HepG2 (cell line): ENCODE measurements around the gene C1QTNF1. TPM values are rescaled to one million over a fixed set of nuclear protein-coding genes. Genes with fewer than 3 reads are reported as not detected.

Source experiments
- ATAC-seq: fragments of 200-7000 bp; cut with Tn5 transposase; 3 replicates; pipeline ENCODE4 v1.9.1; 2020; ENCODE audit warnings: mild to moderate bottlenecking, moderate library complexity
- BruUV-seq: library from RNA; stranded (reverse); fragments of 400-500 nt; replicated peaks from 2 replicates; lab custom pipeline; 2021; lab: Mats Ljungman, UMichigan
- CTCF ChIA-PET: fragments of 300-600 bp; formaldehyde crosslinking; extraction: SDS; loops from one replicate; lab custom pipeline; 2021; ENCODE audit warnings: low total read pairs, inconsistent platforms, low intra/inter-chr PET ratio; lab: Yijun Ruan, JAX
- POLR2A ChIA-PET: fragments of 350-600 bp; sonication (Branson Sonifier 250); formaldehyde crosslinking; loops from one replicate; lab custom pipeline; 2020; ENCODE audit warnings: antibody characterized with exemption, inconsistent platforms; lab: Yijun Ruan, JAX
- DNase-seq: peaks from one replicate; pipeline ENCODE4 v3.0.0-alpha.2; 2015; ENCODE audit warnings: low spot score
- FAIRE-seq: peaks from 3 replicates; lab custom pipeline; 2011; peaks lifted over from hg19 to GRCh38; lab: Jason Lieb, UNC
- H2AFZ ChIP-seq: one replicate; pipeline ENCODE4 v1.6.1; 2011; ENCODE audit warnings: low read length, inconsistent platforms
- H3K27ac ChIP-seq: fragments of 300-600 bp; 3 replicates; pipeline ENCODE4 v1.8.0; 2011; ENCODE audit warnings: mixed run types, mild to moderate bottlenecking, mixed read lengths, low read length, inconsistent platforms; ENCODE audit not compliant: insufficient read depth; ENCODE audit errors: extremely low read length
- H3K27me3 ChIP-seq, 2 experiments: fragments of 200-600 bp in 1 of 2; 2 replicates in 1 of 2; 3 replicates in 1 of 2; pipeline versions ENCODE4 v1.6.0 to v1.8.0; 2011; ENCODE audit warnings: low read length in 2 of 2, mild to moderate bottlenecking in 2 of 2, moderate library complexity in 2 of 2, inconsistent platforms in 1 of 2; ENCODE audit not compliant: insufficient read depth in 2 of 2, control insufficient read depth in 1 of 2
- H3K36me3 ChIP-seq, 2 experiments: fragments of 200-600 bp in 1 of 2; replicated peaks in 1 of 2; 2 replicates in 1 of 2; 3 replicates in 1 of 2; pipeline versions ENCODE4 v1.5.1 to v1.8.0; 2011; ENCODE audit warnings: low read length in 2 of 2, inconsistent platforms in 1 of 2; ENCODE audit not compliant: insufficient read depth in 2 of 2, control insufficient read depth in 1 of 2
- H3K4me1 ChIP-seq: 2 replicates; pipeline ENCODE4 v1.5.1; 2012; ENCODE audit warnings: low read length, inconsistent platforms; ENCODE audit not compliant: insufficient read depth
- H3K4me2 ChIP-seq: 2 replicates; pipeline ENCODE4 v1.6.0; 2011; ENCODE audit warnings: low read depth, low read length, inconsistent platforms
- H3K4me3 ChIP-seq, 3 experiments: fragments of 200-600 bp in 1 of 3; sonication (generic), shearing (Covaris generic) in 1 of 3; replicated peaks in 1 of 3; 2 replicates each; pipeline ENCODE4 v1.5.1; 2011 to 2016; ENCODE audit warnings: low read length in 3 of 3, inconsistent platforms in 2 of 3, low read depth in 2 of 3, mild to moderate bottlenecking in 2 of 3, control low read depth in 1 of 3, mixed read lengths in 1 of 3; ENCODE audit not compliant: insufficient read depth in 1 of 3
- H3K79me2 ChIP-seq: one replicate; pipeline ENCODE4 v1.6.1; 2011; ENCODE audit warnings: low read length, inconsistent platforms; ENCODE audit not compliant: insufficient read depth
- H3K9ac ChIP-seq: 2 replicates; pipeline ENCODE4 v1.6.0; 2011; ENCODE audit warnings: mild to moderate bottlenecking, low read depth, low read length, inconsistent platforms; ENCODE audit not compliant: insufficient read depth
- H3K9me3 ChIP-seq: 2 replicates; pipeline ENCODE4 v1.5.1; 2012; ENCODE audit warnings: mild to moderate bottlenecking, low read length
- H4K20me1 ChIP-seq: 2 replicates; pipeline ENCODE4 v1.6.0; 2011; ENCODE audit warnings: inconsistent platforms, mild to moderate bottlenecking, low read length, moderate library complexity; ENCODE audit not compliant: insufficient read depth
- CENPX ChIP-seq: sonication (generic); formaldehyde crosslinking; IDR thresholded peaks from 2 replicates; pipeline ENCODE4 v1.9.0; 2021; ENCODE audit warnings: mild to moderate bottlenecking, missing genetic modification reagents, moderate library complexity
- ISX ChIP-seq: sonication (generic); formaldehyde crosslinking; conservative IDR thresholded peaks from 2 replicates; pipeline ENCODE4 v1.5.0; 2020; ENCODE audit warnings: missing genetic modification reagents
- MTA1 ChIP-seq: sonication (generic); formaldehyde crosslinking; IDR thresholded peaks from 2 replicates; pipeline ENCODE4 v1.4.0; 2020; ENCODE audit warnings: missing genetic modification reagents, mild to moderate bottlenecking, borderline replicate concordance
- NFYC ChIP-seq: IDR thresholded peaks from 2 replicates; pipeline ENCODE4 v1.6.1; 2016; ENCODE audit warnings: missing genetic modification reagents, missing compliant biosample characterization
- PRPF4 ChIP-seq: fragments of 200-400 bp; formaldehyde crosslinking; IDR thresholded peaks from 2 replicates; pipeline ENCODE4 v1.6.1; 2016; ENCODE audit warnings: low read length, low read depth; ENCODE audit not compliant: poor library complexity, severe bottlenecking
- RELA ChIP-seq: sonication (generic); formaldehyde crosslinking; IDR thresholded peaks from 2 replicates; pipeline ENCODE4 v1.4.0; 2020; ENCODE audit warnings: missing genetic modification reagents
- SMARCE1 ChIP-seq: fragments of 450-650 bp; IDR thresholded peaks from 2 replicates; pipeline ENCODE4 v1.6.1; 2017; ENCODE audit warnings: borderline replicate concordance
- TBP ChIP-seq: sonication (generic); formaldehyde crosslinking; IDR thresholded peaks from 2 replicates; pipeline ENCODE4 v1.5.0; 2020; ENCODE audit warnings: missing genetic modification reagents
- WGBS: methylation state at CpG from one replicate; pipeline ENCODE4 v1.1.6; 2017; ENCODE audit warnings: low lambda C conversion rate; 5-methylcytosine and 5-hydroxymethylcytosine counted together
- in situ Hi-C: cut with HindIII; loops from 2 replicates; pipeline ENCODE4 v1.10.0; 2017; ENCODE audit warnings: low pct_unique_long_range_greater_than_20kb; ENCODE audit not compliant: extremely low pct_ligation_motif_present
- intact Hi-C: fragments of 100-400 bp; cut with micrococcal nuclease; formaldehyde crosslinking; loops from one replicate; pipeline ENCODE4 v1.10.0; 2022; ENCODE audit not compliant: unreplicated experiment
- polyA plus RNA-seq, 8 experiments: library from polyadenylated mRNA; depleted of rRNA in 3 of 8; stranded (reverse) in 7 of 8; unstranded in 1 of 8; fragments of >200 nt; fragmentation: Illumina TruSeq in 4 of 8; extraction: Trizol in 4 of 8; gene quantifications; 2 replicates each; pipeline versions ENCODE4 v1.2.1 to v1.2.3, GENCODE V29; 2011 to 2016; ENCODE audit warnings: low read depth in 4 of 8, missing spikeins in 1 of 8, mixed read lengths in 1 of 8; ENCODE audit not compliant: insufficient read depth in 1 of 8
- total RNA-seq, 5 experiments: library from RNA; depleted of rRNA; stranded (reverse); fragments of >200 nt; fragmentation: Illumina TruSeq; extraction: Trizol; gene quantifications; 2 replicates each; pipeline ENCODE4 v1.2.3, GENCODE V29; 2016; ENCODE audit warnings: low read depth in 1 of 5
- TF ChIP-seq, protein P1 (sequence below): sonication (generic); formaldehyde crosslinking; IDR thresholded peaks from 2 replicates; pipeline ENCODE4 v1.5.0; 2020; ENCODE audit warnings: missing genetic modification reagents

The C1QTNF1 gene
- total and polyA plus RNA-seq, 2 of the 13 experiments (the other 11 are each of a cell fraction or from before 2014, with no cell fraction given) = 0.18 to 0.86 TPM

GRCh38 chr17:79039886-79040285 lies 15.9 kb downstream of the C1QTNF1 start:
- DNase-seq (no peak), FAIRE-seq (no peak), ATAC-seq (no peak)
- in situ Hi-C loops (no loop called here), intact Hi-C loops (no loop called here)
- BruUV-seq = no TSS peak
- no peak for TF ChIP-seq CENPX
- TF ChIP-seq, protein P1, sequence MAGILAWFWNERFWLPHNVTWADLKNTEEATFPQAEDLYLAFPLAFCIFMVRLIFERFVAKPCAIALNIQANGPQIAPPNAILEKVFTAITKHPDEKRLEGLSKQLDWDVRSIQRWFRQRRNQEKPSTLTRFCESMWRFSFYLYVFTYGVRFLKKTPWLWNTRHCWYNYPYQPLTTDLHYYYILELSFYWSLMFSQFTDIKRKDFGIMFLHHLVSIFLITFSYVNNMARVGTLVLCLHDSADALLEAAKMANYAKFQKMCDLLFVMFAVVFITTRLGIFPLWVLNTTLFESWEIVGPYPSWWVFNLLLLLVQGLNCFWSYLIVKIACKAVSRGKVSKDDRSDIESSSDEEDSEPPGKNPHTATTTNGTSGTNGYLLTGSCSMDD (CRISPR knock-in tag) = no peak
- TF ChIP-seq RELA (CRISPR knock-in tag) = no peak
- no peak for TF ChIP-seq ISX
- no peak for TF ChIP-seq TBP
- TF ChIP-seq MTA1 (CRISPR knock-in tag) = no peak
- no peak for TF ChIP-seq PRPF4
- no peak for TF ChIP-seq NFYC (CRISPR knock-in tag)
- TF ChIP-seq SMARCE1 = no peak
- Histone ChIP-seq H3K36me3 (no peaks in the 10 kb centered on the region), H4K20me1 (no peaks in the 10 kb centered on the region), H3K27me3 (peaks cover 9 to 39% of the 10 kb centered on the region in 2 experiments; a peak in 4 of 5 replicates), H3K79me2 (no peaks in the 10 kb centered on the region), H3K9me3 (no peaks in the 10 kb centered on the region), H3K9ac (no peak overlapping the region), H2AFZ (no peak overlapping the region), H3K27ac (no peak overlapping the region), H3K4me2 (no peak overlapping the region), H3K4me1 (peaks cover 10% of the 10 kb centered on the region), H3K4me3 (no peak overlapping the region)
- 34% methylated on average over 6 of the region's 6 CpGs for WGBS
- POLR2A ChIA-PET = interaction anchor here (8.8 kb wide), 1 partner anchor 13 kb away, joined by 127 read pairs; no protein-coding TSS in a partner anchor
- CTCF ChIA-PET = interaction anchor here (2.0 kb wide), 1 partner anchor 20 kb away, joined by 6 read pairs; no protein-coding TSS in a partner anchor
